Measurements from ENCODE around the gene CNTNAP1.

- no peak for TF ChIP-seq CTCF (IDR thresholded peaks at IDR 0.05)
- no peak for TF ChIP-seq EZH2 (IDR thresholded peaks at IDR 0.05)
Measured at GRCh38 chr17:42659079-42659931, 23.0 kb upstream of the CNTNAP1 start, which contains the start of gene TUBG2.
